Endothelial cell of umbilical vein (primary cell): ENCODE measurements around the gene SLFN12. TPM values are rescaled to one million over a fixed set of nuclear protein-coding genes. Genes with fewer than 3 reads are reported as not detected.

ENCODE experiments used
- BruUV-seq: library from RNA; stranded (reverse); fragments of 400-500 nt; replicated peaks from 2 replicates; lab custom pipeline; 2021; lab: Mats Ljungman, UMichigan
- CTCF ChIA-PET: fragments of 300-600, 350-600 bp; sonication (Branson Sonifier 250); formaldehyde crosslinking; loops from one replicate; lab custom pipeline; 2021; ENCODE audit warnings: antibody characterized with exemption, inconsistent platforms; lab: Charles Lee
- POLR2A ChIA-PET: fragments of 300-600, 350-600 bp; sonication (Branson Sonifier 250); formaldehyde crosslinking; loops from one replicate; lab custom pipeline; 2021; ENCODE audit warnings: antibody characterized with exemption, inconsistent platforms; lab: Charles Lee
- DNase-seq: peaks from one replicate; pipeline ENCODE4 v3.0.0-alpha.2; 2011; ENCODE audit warnings: low read depth, low spot score
- FAIRE-seq: peaks from 2 replicates; lab custom pipeline; 2011; peaks lifted over from hg19 to GRCh38; lab: Jason Lieb, UNC
- H2AFZ ChIP-seq: 2 replicates; pipeline ENCODE4 v1.6.0; 2012; ENCODE audit warnings: low read depth, low read length, control low read depth, inconsistent platforms
- H3K27ac ChIP-seq: 2 replicates; pipeline ENCODE4 v1.5.1; 2011; ENCODE audit warnings: low read depth, mild to moderate bottlenecking, control low read depth, low read length, moderate library complexity; ENCODE audit not compliant: insufficient read depth
- H3K27me3 ChIP-seq, 2 experiments: 2 replicates each; pipeline versions ENCODE4 v1.6.0 to v1.6.1; 2011; ENCODE audit warnings: low read length in 2 of 2, mixed read lengths in 1 of 2; ENCODE audit not compliant: control insufficient read depth in 2 of 2, insufficient read depth in 2 of 2
- H3K36me3 ChIP-seq, 2 experiments: 2 replicates in 1 of 2; 3 replicates in 1 of 2; pipeline ENCODE4 v1.5.1; 2011; ENCODE audit warnings: low read length in 2 of 2, mild to moderate bottlenecking in 1 of 2, moderate library complexity in 1 of 2; ENCODE audit not compliant: control insufficient read depth in 2 of 2, insufficient read depth in 2 of 2; ENCODE audit errors: extremely low read depth in 1 of 2
- H3K4me1 ChIP-seq: 3 replicates; pipeline ENCODE4 v1.5.1; 2011; ENCODE audit warnings: mild to moderate bottlenecking, low read length; ENCODE audit not compliant: control insufficient read depth, insufficient read depth; ENCODE audit errors: extremely low read depth
- H3K4me2 ChIP-seq: 2 replicates; pipeline ENCODE4 v1.6.1; 2011; ENCODE audit warnings: low read length, control low read depth, mixed read lengths; ENCODE audit not compliant: insufficient read depth
- H3K4me3 ChIP-seq, 3 experiments: fragments of 200-600 bp in 1 of 3; sonication (generic), shearing (Covaris generic) in 1 of 3; replicated peaks in 1 of 3; 2 replicates each; pipeline ENCODE4 v1.5.1; 2011 to 2016; ENCODE audit warnings: control low read depth in 3 of 3, low read length in 3 of 3, mild to moderate bottlenecking in 2 of 3, inconsistent platforms in 1 of 3, low read depth in 1 of 3, moderate library complexity in 1 of 3; ENCODE audit not compliant: insufficient read depth in 1 of 3
- H3K79me2 ChIP-seq: 2 replicates; pipeline ENCODE4 v1.6.0; 2012; ENCODE audit warnings: low read length, inconsistent platforms; ENCODE audit not compliant: control insufficient read depth, insufficient read depth
- H3K9ac ChIP-seq: replicated peaks from 2 replicates; pipeline ENCODE3; 2011; ENCODE audit warnings: low read length, control low read depth; ENCODE audit not compliant: insufficient read depth; ENCODE audit errors: extremely low read depth
- H3K9me1 ChIP-seq: replicated peaks from 3 replicates; pipeline ENCODE4 v1.6.0; 2011; ENCODE audit warnings: mild to moderate bottlenecking, low read length; ENCODE audit not compliant: control insufficient read depth, insufficient read depth; ENCODE audit errors: extremely low read depth
- H3K9me3 ChIP-seq: replicated peaks from 2 replicates; pipeline ENCODE4 v1.5.1; 2012; ENCODE audit warnings: low read length, inconsistent platforms; ENCODE audit not compliant: control insufficient read depth, insufficient read depth
- H4K20me1 ChIP-seq: replicated peaks from 2 replicates; pipeline ENCODE3; 2011; ENCODE audit warnings: mild to moderate bottlenecking, low read length; ENCODE audit not compliant: control insufficient read depth, insufficient read depth; ENCODE audit errors: extremely low read depth
- EZH2 ChIP-seq: IDR thresholded peaks from 2 replicates; pipeline ENCODE4 v1.6.1; 2012; ENCODE audit warnings: borderline replicate concordance, low read depth, mild to moderate bottlenecking, moderate library complexity, low read length, inconsistent platforms; ENCODE audit not compliant: severe bottlenecking
- FOS ChIP-seq: IDR thresholded peaks from 2 replicates; pipeline ENCODE4 v1.6.1; 2011; ENCODE audit warnings: mild to moderate bottlenecking, low read length, moderate library complexity, borderline replicate concordance; ENCODE audit not compliant: insufficient read depth
- GATA2 ChIP-seq: IDR thresholded peaks from 2 replicates; pipeline ENCODE4 v1.7.0; 2011; ENCODE audit warnings: low read depth, mild to moderate bottlenecking, moderate library complexity, mixed read lengths, low read length; ENCODE audit not compliant: insufficient read length, insufficient read depth
- JUN ChIP-seq: IDR thresholded peaks from 2 replicates; pipeline ENCODE4 v1.6.1; 2011; ENCODE audit warnings: borderline replicate concordance, low read depth; ENCODE audit not compliant: insufficient read length, insufficient read depth
- MAX ChIP-seq: IDR thresholded peaks from 2 replicates; pipeline ENCODE4 v1.6.1; 2011; ENCODE audit not compliant: insufficient read depth, insufficient read length
- MYC ChIP-seq: IDR thresholded peaks from one replicate; pipeline ENCODE4 v1.6.1; 2011; ENCODE audit warnings: mild to moderate bottlenecking, low read depth, low read length
- POLR2A ChIP-seq: IDR thresholded peaks from 2 replicates; pipeline ENCODE4 v1.6.1; 2012; ENCODE audit warnings: low read depth, mild to moderate bottlenecking, control low read depth, low read length
- POLR2AphosphoS5 ChIP-seq: IDR thresholded peaks from 2 replicates; pipeline ENCODE4 v1.6.1; 2012; ENCODE audit warnings: low read depth, mild to moderate bottlenecking, control low read depth, low read length, moderate library complexity; ENCODE audit not compliant: insufficient read depth
- dilution Hi-C: fragments of 300-500 bp; cut with MboI; formaldehyde crosslinking; loops from one replicate; pipeline ENCODE4 v1.15.0; 2019; ENCODE audit warnings: low sequenced_read_pairs; ENCODE audit not compliant: extremely low pct_ligation_motif_present
- intact Hi-C: fragments of 100-400 bp; cut with micrococcal nuclease; formaldehyde crosslinking; loops from one replicate; pipeline ENCODE4 v1.10.0; 2022
- polyA plus RNA-seq, 4 experiments: library from polyadenylated mRNA; depleted of rRNA in 3 of 4; stranded (reverse) in 3 of 4; unstranded in 1 of 4; fragments of >200 nt; gene quantifications; 2 replicates each; pipeline versions ENCODE4 v1.2.1 to v1.2.3, GENCODE V29; 2011 to 2012; ENCODE audit warnings: missing spikeins in 1 of 4
- total RNA-seq: library from RNA; stranded (reverse); gene quantifications from 2 replicates; pipeline ENCODE4 v1.2.3, GENCODE V29; 2021
- TF ChIP-seq, protein P1 (sequence below), 2 donors: IDR thresholded peaks; 1 replicate in 1 of 2; 2 replicates in 1 of 2; pipeline ENCODE4 v1.5.1; 2011; ENCODE audit warnings: low read length in 2 of 2, mild to moderate bottlenecking in 2 of 2, moderate library complexity in 2 of 2, control low read depth in 1 of 2, inconsistent platforms in 1 of 2, low read depth in 1 of 2; ENCODE audit not compliant: insufficient read depth in 1 of 2; ENCODE audit errors: extremely low read depth in 1 of 2

Gene SLFN12
- total and polyA plus RNA-seq, 2 donors (not counting 3 experiments of a cell fraction or from before 2014, with no cell fraction given) = 17.8 to 42.6 TPM

DNA sequence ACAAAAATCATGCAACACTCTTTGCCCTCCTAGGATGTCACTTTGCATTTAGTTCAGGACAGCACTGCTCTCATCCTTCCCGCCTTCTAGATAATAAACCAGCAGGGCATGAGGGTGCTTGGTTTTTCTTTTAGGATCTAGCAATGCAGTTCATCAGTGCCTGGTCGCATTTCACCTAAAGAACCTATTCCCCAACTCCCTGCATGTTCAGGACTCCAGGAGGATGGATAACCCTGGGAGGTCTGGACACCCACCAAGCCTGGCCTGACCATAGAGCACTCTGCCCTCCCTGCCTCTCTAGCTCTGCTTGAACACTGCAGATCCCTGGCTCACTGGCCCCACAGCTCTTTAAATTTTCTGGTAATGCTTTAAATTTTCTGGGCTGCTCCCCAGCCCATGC lies 2.6 kb downstream of the SLFN12 start:
- ChIA-PET CTCF (interaction anchor here (0.8 to 1.3 kb wide), 3 partner anchors 104 to 242 kb away, joined by 3 read pairs; no protein-coding TSS in a partner anchor), POLR2A (no interaction called here)
- Histone ChIP-seq H3K27me3 (no peaks in the 10 kb centered on the region), H3K36me3 (peaks cover 0 to 3% of the 10 kb centered on the region in 2 experiments), H3K9ac (no peak overlapping the region), H3K4me3 (no peak overlapping the region), H3K9me1 (no peaks in the 10 kb centered on the region), H3K79me2 (peaks cover 64% of the 10 kb centered on the region), H3K4me1 (peaks cover 23% of the 10 kb centered on the region), H4K20me1 (peaks cover 3% of the 10 kb centered on the region), H3K4me2 (no peak overlapping the region), H3K27ac (no peak overlapping the region), H2AFZ (no peak overlapping the region), H3K9me3 (no peaks in the 10 kb centered on the region)
- no peak for DNase-seq
- dilution Hi-C loops (no loop called here), intact Hi-C loops (loop anchor here (5.0 to 10.0 kb wide), 3 partner anchors 255 to 1177 kb away; partner anchors contain the start of gene TAF15)
- TF ChIP-seq POLR2AphosphoS5 = no peak
- TF ChIP-seq JUN = no peak
- TF ChIP-seq GATA2 = no peak
- TF ChIP-seq EZH2 = no peak
- TF ChIP-seq MAX = no peak
- TF ChIP-seq, protein P1, sequence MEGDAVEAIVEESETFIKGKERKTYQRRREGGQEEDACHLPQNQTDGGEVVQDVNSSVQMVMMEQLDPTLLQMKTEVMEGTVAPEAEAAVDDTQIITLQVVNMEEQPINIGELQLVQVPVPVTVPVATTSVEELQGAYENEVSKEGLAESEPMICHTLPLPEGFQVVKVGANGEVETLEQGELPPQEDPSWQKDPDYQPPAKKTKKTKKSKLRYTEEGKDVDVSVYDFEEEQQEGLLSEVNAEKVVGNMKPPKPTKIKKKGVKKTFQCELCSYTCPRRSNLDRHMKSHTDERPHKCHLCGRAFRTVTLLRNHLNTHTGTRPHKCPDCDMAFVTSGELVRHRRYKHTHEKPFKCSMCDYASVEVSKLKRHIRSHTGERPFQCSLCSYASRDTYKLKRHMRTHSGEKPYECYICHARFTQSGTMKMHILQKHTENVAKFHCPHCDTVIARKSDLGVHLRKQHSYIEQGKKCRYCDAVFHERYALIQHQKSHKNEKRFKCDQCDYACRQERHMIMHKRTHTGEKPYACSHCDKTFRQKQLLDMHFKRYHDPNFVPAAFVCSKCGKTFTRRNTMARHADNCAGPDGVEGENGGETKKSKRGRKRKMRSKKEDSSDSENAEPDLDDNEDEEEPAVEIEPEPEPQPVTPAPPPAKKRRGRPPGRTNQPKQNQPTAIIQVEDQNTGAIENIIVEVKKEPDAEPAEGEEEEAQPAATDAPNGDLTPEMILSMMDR (IDR thresholded peaks at IDR 0.05; ENCODE audit: extremely low read depth in 1 of 2, insufficient read depth in 1 of 2, low read depth in 1 of 2, low read length in 2 of 2) = no peak
- no peak for TF ChIP-seq MYC
- TF ChIP-seq FOS = no peak
- TF ChIP-seq POLR2A = no peak
- FAIRE-seq = no peak
- no TSS peak for BruUV-seq
